ENCODE results near the gene SPTSSA. TPM values are rescaled to one million over a fixed set of nuclear protein-coding genes. Genes with fewer than 3 reads are reported as not detected.

The SPTSSA gene
- total RNA-seq, 4 donors from 2014 or later: 18.6 to 31.5 (median 28.1) TPM

DNA sequence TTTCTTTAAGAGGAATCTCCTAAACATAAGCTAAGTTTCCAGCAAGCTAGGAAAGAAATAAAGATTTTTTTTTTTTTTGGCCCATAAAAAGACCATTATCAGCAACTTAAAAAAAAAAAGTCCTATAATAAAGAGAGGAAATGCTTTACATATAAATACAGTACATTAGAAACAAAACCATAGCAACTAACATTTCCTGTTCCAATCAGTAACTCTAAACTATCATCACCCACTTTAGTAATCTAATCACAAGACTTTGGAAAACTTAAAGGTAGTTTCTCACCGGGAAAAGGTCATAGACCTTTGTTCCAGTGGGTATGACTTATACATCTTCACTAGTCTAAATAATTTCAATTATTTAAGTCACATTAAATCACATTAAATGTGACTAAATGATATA is 11.1 kb downstream of the SPTSSA start:
- no peak for DNase-seq (ENCODE audit: low spot score in 2 of 2)
- H3K4me1 ChIP-seq: peaks cover 3% of the 10 kb centered on the region
- no peaks in the 10 kb centered on the region for H3K9me3 ChIP-seq
- no peak overlapping the region for H3K4me3 ChIP-seq
- H3K27me3 ChIP-seq: no peaks in the 10 kb centered on the region
- no peak overlapping the region for H3K27ac ChIP-seq
- TF ChIP-seq, protein P1, sequence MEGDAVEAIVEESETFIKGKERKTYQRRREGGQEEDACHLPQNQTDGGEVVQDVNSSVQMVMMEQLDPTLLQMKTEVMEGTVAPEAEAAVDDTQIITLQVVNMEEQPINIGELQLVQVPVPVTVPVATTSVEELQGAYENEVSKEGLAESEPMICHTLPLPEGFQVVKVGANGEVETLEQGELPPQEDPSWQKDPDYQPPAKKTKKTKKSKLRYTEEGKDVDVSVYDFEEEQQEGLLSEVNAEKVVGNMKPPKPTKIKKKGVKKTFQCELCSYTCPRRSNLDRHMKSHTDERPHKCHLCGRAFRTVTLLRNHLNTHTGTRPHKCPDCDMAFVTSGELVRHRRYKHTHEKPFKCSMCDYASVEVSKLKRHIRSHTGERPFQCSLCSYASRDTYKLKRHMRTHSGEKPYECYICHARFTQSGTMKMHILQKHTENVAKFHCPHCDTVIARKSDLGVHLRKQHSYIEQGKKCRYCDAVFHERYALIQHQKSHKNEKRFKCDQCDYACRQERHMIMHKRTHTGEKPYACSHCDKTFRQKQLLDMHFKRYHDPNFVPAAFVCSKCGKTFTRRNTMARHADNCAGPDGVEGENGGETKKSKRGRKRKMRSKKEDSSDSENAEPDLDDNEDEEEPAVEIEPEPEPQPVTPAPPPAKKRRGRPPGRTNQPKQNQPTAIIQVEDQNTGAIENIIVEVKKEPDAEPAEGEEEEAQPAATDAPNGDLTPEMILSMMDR (IDR thresholded peaks at IDR 0.05): no peak
- TF ChIP-seq EP300 (IDR thresholded peaks at IDR 0.05) (no peak), POLR2A (IDR thresholded peaks at IDR 0.05) (no peak), POLR2AphosphoS5 (IDR thresholded peaks at IDR 0.05) (no peak)
- WGBS: 82% methylated on average over 1 of the region's 1 CpG
- H3K36me3 ChIP-seq: peaks cover 19% of the 10 kb centered on the region

GRCh38 chr14:34450542-34450915 is 11.5 kb downstream of the SPTSSA start:
- Histone ChIP-seq H3K9me3 (no peaks in the 10 kb centered on the region), H3K4me1 (peaks cover 3% of the 10 kb centered on the region)
- TF ChIP-seq POLR2AphosphoS5 (IDR thresholded peaks at IDR 0.05): no peak
- TF ChIP-seq, protein P1 (IDR thresholded peaks at IDR 0.05): no peak
- no peak for TF ChIP-seq POLR2A (IDR thresholded peaks at IDR 0.05)
- no peak for TF ChIP-seq EP300 (IDR thresholded peaks at IDR 0.05)

DNA sequence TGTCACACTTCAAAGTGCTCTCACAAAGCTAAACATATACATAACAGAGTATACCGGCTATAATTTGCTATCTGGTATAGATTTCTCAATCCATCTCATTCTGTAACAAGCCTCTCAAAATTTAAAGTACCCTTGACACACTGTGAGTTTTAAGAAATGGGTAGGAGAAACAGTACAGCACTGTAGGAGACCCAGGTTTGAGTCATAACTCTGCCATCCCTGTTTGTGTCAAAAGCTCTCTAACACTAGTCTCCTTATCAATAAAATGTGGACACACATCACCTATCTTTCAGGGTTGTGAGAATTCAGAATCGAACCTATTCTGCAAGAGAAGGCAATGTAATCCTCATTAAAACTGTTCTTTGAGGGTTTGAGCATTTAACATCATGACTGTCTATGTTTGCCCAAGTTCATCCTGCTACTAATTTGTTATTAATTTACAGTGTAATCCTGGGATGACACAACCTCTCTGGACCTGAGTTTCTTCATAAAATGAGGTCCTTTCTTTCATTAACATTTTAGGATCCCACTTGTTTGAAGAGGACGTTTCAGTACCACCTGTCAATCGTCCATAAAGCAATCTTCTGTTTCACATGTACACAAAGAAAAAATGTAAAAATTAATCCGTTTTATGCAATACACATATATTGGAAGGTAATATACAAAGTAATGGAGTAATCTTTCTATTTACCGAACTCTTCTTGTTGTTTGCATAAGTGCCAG is 12.1 kb downstream of the SPTSSA start:
- Histone ChIP-seq H3K27me3 (no peaks in the 10 kb centered on the region), H3K9me3 (no peaks in the 10 kb centered on the region)
- 88% methylated on average over 6 of the region's 6 CpGs for WGBS

More at GRCh38 chr14:34450542-34450915, 11.5 kb downstream of the SPTSSA start:
- no peak for DNase-seq (ENCODE audit: low spot score in 2 of 2)
- H3K27ac ChIP-seq: no peak overlapping the region
- H3K4me3 ChIP-seq: no peak overlapping the region
- no peaks in the 10 kb centered on the region for H3K27me3 ChIP-seq
- peaks cover 15% of the 10 kb centered on the region for H3K36me3 ChIP-seq

DNA sequence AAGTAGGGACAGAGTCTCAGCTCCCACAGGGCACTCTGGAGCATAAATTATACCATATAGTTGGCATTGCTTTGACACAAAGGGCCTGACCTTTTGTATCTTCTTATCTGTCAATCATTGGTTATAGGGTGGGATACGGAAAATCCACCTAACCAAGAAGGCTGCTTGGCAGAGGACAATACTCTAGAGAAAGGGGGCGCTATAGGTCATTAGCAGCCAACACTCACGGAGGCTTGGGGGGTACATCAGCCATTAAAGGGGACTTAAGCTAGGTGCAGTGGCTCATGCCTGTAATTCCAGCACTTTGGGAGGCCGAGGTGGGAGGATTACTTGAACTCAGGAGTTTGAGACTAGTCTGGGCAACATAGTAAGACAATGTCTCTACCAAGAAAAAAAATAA is 22.9 kb downstream of the SPTSSA start:
- H3K4me3 ChIP-seq: no peak overlapping the region
- no peak for DNase-seq (ENCODE audit: low spot score in 2 of 2)
- no peaks in the 10 kb centered on the region for H3K36me3 ChIP-seq
- H3K27me3 ChIP-seq: no peaks in the 10 kb centered on the region
- TF ChIP-seq EP300 (IDR thresholded peaks at IDR 0.05) (no peak), POLR2AphosphoS5 (IDR thresholded peaks at IDR 0.05) (no peak), POLR2A (IDR thresholded peaks at IDR 0.05) (no peak)
- TF ChIP-seq, protein P1 (IDR thresholded peaks at IDR 0.05): no peak
- 91% methylated on average over 4 of the region's 4 CpGs for WGBS
- H3K4me1 ChIP-seq: peaks cover 2% of the 10 kb centered on the region
- H3K9me3 ChIP-seq: no peaks in the 10 kb centered on the region
- H3K27ac ChIP-seq: no peak overlapping the region

More for the DNA sequence above, 12.1 kb downstream of the SPTSSA start:
- peaks cover 9% of the 10 kb centered on the region for H3K36me3 ChIP-seq
- no peak for DNase-seq (ENCODE audit: low spot score in 2 of 2)
- H3K4me1 ChIP-seq: peaks cover 3% of the 10 kb centered on the region
- TF ChIP-seq POLR2A (IDR thresholded peaks at IDR 0.05): no peak
- TF ChIP-seq, protein P1 (IDR thresholded peaks at IDR 0.05): no peak
- TF ChIP-seq EP300 (IDR thresholded peaks at IDR 0.05): no peak
- TF ChIP-seq POLR2AphosphoS5 (IDR thresholded peaks at IDR 0.05): no peak
- no peak overlapping the region for H3K27ac ChIP-seq
- no peak overlapping the region for H3K4me3 ChIP-seq

DNA sequence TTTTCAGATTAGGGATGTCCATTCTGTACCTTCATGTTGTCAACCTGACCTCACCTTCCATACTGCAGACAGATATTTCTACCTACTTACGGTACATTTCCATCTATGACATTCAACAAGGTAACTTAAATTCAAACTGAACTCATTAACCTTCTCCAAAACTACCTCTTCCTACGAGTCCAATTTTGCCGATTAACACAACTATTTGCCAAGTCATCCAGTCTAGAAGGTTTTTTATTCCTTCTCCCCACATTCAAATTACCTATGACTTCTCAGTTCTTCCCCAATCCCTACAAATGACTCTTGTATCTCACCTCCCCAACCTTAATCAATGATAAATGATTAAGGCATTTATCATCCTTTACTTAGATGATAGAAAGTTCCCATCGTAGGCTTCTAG is 23.6 kb downstream of the SPTSSA start:
- TF ChIP-seq EP300 (IDR thresholded peaks at IDR 0.05) (no peak), POLR2AphosphoS5 (IDR thresholded peaks at IDR 0.05) (no peak), POLR2A (IDR thresholded peaks at IDR 0.05) (no peak)
- TF ChIP-seq, protein P1 (IDR thresholded peaks at IDR 0.05): no peak
- WGBS: 95% methylated on average over 4 of the region's 4 CpGs
- H3K4me1 ChIP-seq: peaks cover 2% of the 10 kb centered on the region
- no peak overlapping the region for H3K27ac ChIP-seq
- no peak overlapping the region for H3K4me3 ChIP-seq
- DNase-seq (ENCODE audit: low spot score in 2 of 2): no peak
- no peaks in the 10 kb centered on the region for H3K9me3 ChIP-seq
- no peaks in the 10 kb centered on the region for H3K27me3 ChIP-seq
- H3K36me3 ChIP-seq: peaks cover 4% of the 10 kb centered on the region

All from suprapubic skin (tissue), 4 donors.